CD14-positive monocyte (primary cell): ENCODE measurements around the gene ENTPD2. TPM values are rescaled to one million over a fixed set of nuclear protein-coding genes. Genes with fewer than 3 reads are reported as not detected.
A peak's percentile ranks its signal among the peaks of the same experiment; 100 is the strongest.

ENCODE experiments used
- DNase-seq, 3 donors: peaks; one replicate each; pipeline ENCODE4 v3.0.0-alpha.2; 2011 to 2022
- H2AFZ ChIP-seq: 2 replicates; pipeline ENCODE4 v1.6.0; 2012; ENCODE audit warnings: mild to moderate bottlenecking, low read depth, low read length, inconsistent platforms; ENCODE audit not compliant: insufficient read depth, poor library complexity, severe bottlenecking
- H3K27ac ChIP-seq, 2 donors: 1 replicate in 1 of 2; 2 replicates in 1 of 2; pipeline ENCODE4 v1.5.1; 2012 to 2013; ENCODE audit warnings: low read length in 2 of 2, control low read depth in 1 of 2, inconsistent platforms in 1 of 2, low read depth in 1 of 2, mild to moderate bottlenecking in 1 of 2
- H3K27me3 ChIP-seq, 2 donors: one replicate each; pipeline versions ENCODE4 v1.6.0 to v1.6.1; 2011 to 2013; ENCODE audit warnings: low read length in 2 of 2; ENCODE audit not compliant: control insufficient read depth in 2 of 2, insufficient read depth in 2 of 2
- H3K36me3 ChIP-seq, 2 donors: replicated peaks in 1 of 2; 1 replicate in 1 of 2; 2 replicates in 1 of 2; pipeline versions ENCODE4 v1.5.1 to v1.6.1; 2012 to 2013; ENCODE audit warnings: low read length in 2 of 2, control low read depth in 1 of 2, inconsistent platforms in 1 of 2, mild to moderate bottlenecking in 1 of 2; ENCODE audit not compliant: insufficient read depth in 2 of 2, control insufficient read depth in 1 of 2
- H3K4me1 ChIP-seq, 2 donors: 1 replicate in 1 of 2; 2 replicates in 1 of 2; pipeline versions ENCODE4 v1.5.1 to v1.6.1; 2012 to 2013; ENCODE audit warnings: low read length in 2 of 2, control low read depth in 1 of 2, inconsistent platforms in 1 of 2, mild to moderate bottlenecking in 1 of 2, moderate library complexity in 1 of 2; ENCODE audit not compliant: insufficient read depth in 2 of 2, control insufficient read depth in 1 of 2
- H3K4me2 ChIP-seq: replicated peaks from 2 replicates; pipeline ENCODE3; 2012; ENCODE audit warnings: low read length, moderate library complexity, mild to moderate bottlenecking; ENCODE audit not compliant: poor library complexity, severe bottlenecking; ENCODE audit errors: extremely low read depth
- H3K4me3 ChIP-seq, 3 experiments: fragments of 200-600 bp in 1 of 3; sonication (generic) in 1 of 3; replicated peaks in 1 of 3; 1 replicate in 2 of 3; 2 replicates in 1 of 3; pipeline ENCODE4 v1.5.1; 2011 to 2013; ENCODE audit warnings: low read length in 3 of 3, mild to moderate bottlenecking in 3 of 3, control low read depth in 2 of 3, low read depth in 2 of 3, inconsistent platforms in 1 of 3, moderate library complexity in 1 of 3
- H3K79me2 ChIP-seq: 2 replicates; pipeline ENCODE4 v1.6.0; 2012; ENCODE audit warnings: mild to moderate bottlenecking, control low read depth, inconsistent platforms, low read length, moderate library complexity; ENCODE audit not compliant: insufficient read depth
- H3K9ac ChIP-seq: 2 replicates; pipeline ENCODE4 v1.6.0; 2017; ENCODE audit warnings: low read length, mild to moderate bottlenecking; ENCODE audit not compliant: insufficient read depth, poor library complexity, severe bottlenecking
- H3K9me3 ChIP-seq, 2 donors: replicated peaks in 1 of 2; 1 replicate in 1 of 2; 2 replicates in 1 of 2; pipeline versions ENCODE4 v1.5.1 to v1.6.1; 2012 to 2013; ENCODE audit warnings: low read length in 2 of 2, control low read depth in 1 of 2; ENCODE audit not compliant: control insufficient read depth in 1 of 2, insufficient read depth in 1 of 2
- H4K20me1 ChIP-seq: 2 replicates; pipeline ENCODE4 v1.6.0; 2012; ENCODE audit warnings: mild to moderate bottlenecking, low read length, control low read depth, moderate library complexity; ENCODE audit not compliant: insufficient read depth
- H3K27ac Mint-ChIP-seq, 7 donors: one replicate each; pipeline ENCODE4 v1.8.0; 2020; ENCODE audit warnings: mild to moderate bottlenecking in 7 of 7, mixed read lengths in 7 of 7, moderate library complexity in 6 of 7, inconsistent platforms in 2 of 7
- H3K27me3 Mint-ChIP-seq, 3 donors: one replicate each; pipeline ENCODE4 v1.8.0; 2021 to 2022; ENCODE audit warnings: low read depth in 3 of 3, mild to moderate bottlenecking in 3 of 3, mixed read lengths in 3 of 3, moderate library complexity in 3 of 3, inconsistent platforms in 1 of 3
- H3K36me3 Mint-ChIP-seq, 2 donors: one replicate each; pipeline ENCODE4 v1.8.0; 2020; ENCODE audit warnings: mixed read lengths in 2 of 2, inconsistent platforms in 1 of 2, mild to moderate bottlenecking in 1 of 2
- H3K4me1 Mint-ChIP-seq: one replicate; pipeline ENCODE4 v1.8.0; 2020; ENCODE audit warnings: mild to moderate bottlenecking, mixed read lengths
- H3K4me3 Mint-ChIP-seq, 2 donors: one replicate each; pipeline ENCODE4 v1.8.0; 2020; ENCODE audit warnings: mild to moderate bottlenecking in 2 of 2, mixed read lengths in 2 of 2, moderate library complexity in 1 of 2
- H3K9me3 Mint-ChIP-seq, 7 donors: one replicate each; pipeline ENCODE4 v1.8.0; 2020 to 2022; ENCODE audit warnings: mixed read lengths in 7 of 7, mild to moderate bottlenecking in 6 of 7, moderate library complexity in 6 of 7, inconsistent platforms in 2 of 7
- CTCF ChIP-seq: fragments of 200-600 bp; IDR thresholded peaks from one replicate; pipeline ENCODE4 v1.8.0; 2022; ENCODE audit warnings: antibody characterized with exemption, mild to moderate bottlenecking
- WGBS: methylation state at CpG from one replicate; pipeline ENCODE4 v1.1.5; 2013; ENCODE audit warnings: missing lambda C conversion rate; ENCODE audit not compliant: insufficient coverage; 5-methylcytosine and 5-hydroxymethylcytosine counted together
- intact Hi-C, 2 donors: fragments of 100-400 bp; cut with micrococcal nuclease; formaldehyde crosslinking; loops; one replicate each; pipeline versions ENCODE4 v1.15.0 to v1.15.1; 2023
- polyA plus RNA-seq, 3 donors: library from polyadenylated mRNA; depleted of rRNA in 1 of 3; unstranded in 2 of 3; stranded (reverse) in 1 of 3; fragments of 300-500 nt in 2 of 3; fragments of >200 nt in 1 of 3; fragmentation: Illumina TruSeq in 2 of 3; gene quantifications; 1 replicate in 2 of 3; 2 replicates in 1 of 3; pipeline ENCODE4 v1.2.3, GENCODE V29; 2012 to 2021

ENTPD2 gene
- polyA plus RNA-seq, 3 donors = not detected

GRCh38 chr9:137089232-137089947, 35.5 kb upstream of the ENTPD2 start:
- peaks cover 4% of the 10 kb centered on the region for H3K79me2 ChIP-seq
- intact Hi-C loops = no loop called here
- H3K4me2 ChIP-seq = no peak overlapping the region
- H3K4me3 ChIP-seq = no peak overlapping the region
- TF ChIP-seq CTCF = no peak
- peaks cover 32 to 55% of the 10 kb centered on the region in 2 donors for H3K36me3 Mint-ChIP-seq
- H3K27me3 Mint-ChIP-seq = peaks cover 1 to 3% (median 3%) of the 10 kb centered on the region in 3 donors
- H3K9ac ChIP-seq = no peak overlapping the region
- no peak overlapping the region for H2AFZ ChIP-seq
- WGBS = 96% methylated on average over 9 of the region's 11 CpGs
- H3K27ac Mint-ChIP-seq = peak overlapping the region in 1 of 7 donors; percentile 25
- peaks cover 0 to 9% (median 0%) of the 10 kb centered on the region in 7 donors for H3K9me3 Mint-ChIP-seq
- H3K4me1 Mint-ChIP-seq = peaks cover 27% of the 10 kb centered on the region
- peaks cover 23 to 28% of the 10 kb centered on the region in 2 donors for H3K4me1 ChIP-seq
- H3K4me3 Mint-ChIP-seq = no peak overlapping the region
- no peaks in the 10 kb centered on the region for H4K20me1 ChIP-seq
- H3K27ac ChIP-seq = no peak overlapping the region
- no peaks in the 10 kb centered on the region for H3K9me3 ChIP-seq
- no peak for DNase-seq
- peaks cover 5 to 35% of the 10 kb centered on the region in 2 donors for H3K36me3 ChIP-seq
- H3K27me3 ChIP-seq = no peaks in the 10 kb centered on the region

GRCh38 chr9:137088121-137088520, 34.3 kb upstream of the ENTPD2 start:
- intact Hi-C loops = no loop called here
- peaks cover 12 to 35% of the 10 kb centered on the region in 2 donors for H3K36me3 ChIP-seq
- H3K9ac ChIP-seq = no peak overlapping the region
- peaks cover 23 to 28% of the 10 kb centered on the region in 2 donors for H3K4me1 ChIP-seq
- peaks cover 1 to 3% (median 1%) of the 10 kb centered on the region in 3 donors for H3K27me3 Mint-ChIP-seq
- peak overlapping the region in 1 of 3 experiments; percentile 77 for H3K4me3 ChIP-seq
- no peaks in the 10 kb centered on the region for H3K9me3 ChIP-seq
- peaks cover 0 to 9% (median 0%) of the 10 kb centered on the region in 7 donors for H3K9me3 Mint-ChIP-seq
- no peak for DNase-seq
- H3K4me3 Mint-ChIP-seq = no peak overlapping the region
- peak overlapping the region; percentile 92 for H3K4me2 ChIP-seq
- peak overlapping the region; percentile 44 to 97 (median 95) for H3K27ac Mint-ChIP-seq
- peak overlapping the region; percentile 87 for H2AFZ ChIP-seq
- H3K27me3 ChIP-seq = no peaks in the 10 kb centered on the region
- no peak overlapping the region for H3K27ac ChIP-seq
- peaks cover 33 to 51% of the 10 kb centered on the region in 2 donors for H3K36me3 Mint-ChIP-seq
- no peaks in the 10 kb centered on the region for H4K20me1 ChIP-seq
- peaks cover 4% of the 10 kb centered on the region for H3K79me2 ChIP-seq
- peaks cover 30% of the 10 kb centered on the region for H3K4me1 Mint-ChIP-seq
- no peak for TF ChIP-seq CTCF
- no CpG with 5 or more reads among the region's 5 CpGs for WGBS
